Caco-2 (cell line): ENCODE results near the gene RAD51B. TPM values are rescaled to one million over a fixed set of nuclear protein-coding genes. Genes with fewer than 3 reads are reported as not detected.
A peak's percentile ranks its signal among the peaks of the same experiment; 100 is the strongest.

ENCODE experiments used
- BruUV-seq: library from RNA; stranded (reverse); fragments of 400-500 nt; replicated peaks from 2 replicates; lab custom pipeline; 2021; lab: Mats Ljungman, UMichigan
- CTCF ChIA-PET: fragments of 300-600 bp; sonication (Branson Sonifier 250); formaldehyde crosslinking; loops from one replicate; lab custom pipeline; 2022; ENCODE audit warnings: antibody characterized with exemption; lab: Charles Lee
- POLR2A ChIA-PET: fragments of 300-600 bp; sonication (Branson Sonifier 250); formaldehyde crosslinking; loops from one replicate; lab custom pipeline; 2022; ENCODE audit warnings: antibody characterized with exemption; lab: Charles Lee
- DNase-seq, 2 experiments: peaks; one replicate each; pipeline versions ENCODE4 v3.0.0 to v3.0.0-alpha.2; 2020 to 2022
- H3K27me3 ChIP-seq: replicated peaks from 2 replicates; pipeline ENCODE4 v1.6.0; 2011; ENCODE audit warnings: low read length; ENCODE audit not compliant: control insufficient read depth, insufficient read depth
- H3K36me3 ChIP-seq: 2 replicates; pipeline ENCODE4 v1.5.1; 2011; ENCODE audit warnings: low read length; ENCODE audit not compliant: control insufficient read depth, insufficient read depth
- H3K4me1 ChIP-seq: fragments of 250-450 bp; sonication (Bioruptor Pico); 2 replicates; pipeline ENCODE4 v1.5.1; 2020; ENCODE audit warnings: mild to moderate bottlenecking
- H3K4me3 ChIP-seq: 2 replicates; pipeline ENCODE4 v1.5.1; 2011; ENCODE audit warnings: low read depth, mild to moderate bottlenecking, control low read depth, low read length
- H3K9me3 ChIP-seq: fragments of 250-450 bp; sonication (Bioruptor Pico); 2 replicates; pipeline ENCODE4 v1.5.1; 2020; ENCODE audit warnings: mild to moderate bottlenecking, moderate library complexity
- H3K27ac Mint-ChIP-seq: one replicate; pipeline ENCODE4 v1.8.0; 2022; ENCODE audit warnings: mixed read lengths; ENCODE audit not compliant: unreplicated experiment
- H3K27me3 Mint-ChIP-seq: one replicate; pipeline ENCODE4 v1.8.0; 2022; ENCODE audit warnings: mixed read lengths; ENCODE audit not compliant: insufficient read depth, unreplicated experiment
- H3K36me3 Mint-ChIP-seq: one replicate; pipeline ENCODE4 v1.8.0; 2022; ENCODE audit warnings: mild to moderate bottlenecking, mixed read lengths; ENCODE audit not compliant: insufficient read depth, unreplicated experiment
- H3K4me1 Mint-ChIP-seq: one replicate; pipeline ENCODE4 v1.8.0; 2022; ENCODE audit warnings: low read depth, mixed read lengths; ENCODE audit not compliant: unreplicated experiment
- H3K4me3 Mint-ChIP-seq: one replicate; pipeline ENCODE4 v1.8.0; 2022; ENCODE audit warnings: mild to moderate bottlenecking, moderate library complexity, mixed read lengths; ENCODE audit not compliant: unreplicated experiment
- H3K9me3 Mint-ChIP-seq: one replicate; pipeline ENCODE4 v1.8.0; 2022; ENCODE audit warnings: mixed read lengths; ENCODE audit not compliant: unreplicated experiment
- intact Hi-C: fragments of 100-400 bp; cut with micrococcal nuclease; formaldehyde crosslinking; loops from one replicate; pipeline ENCODE4 v1.10.0; 2022; ENCODE audit not compliant: unreplicated experiment
- total RNA-seq: library from RNA; stranded (reverse); gene quantifications from 2 replicates; pipeline ENCODE4 v1.2.3, GENCODE V29; 2022
- TF ChIP-seq, protein P1 (sequence below), 2 experiments: fragments of 200-600 bp in 1 of 2; IDR thresholded peaks; 1 replicate in 1 of 2; 2 replicates in 1 of 2; pipeline versions ENCODE4 v1.5.1 to v1.8.0; 2011 to 2022; ENCODE audit warnings: antibody characterized with exemption in 1 of 2, control low read depth in 1 of 2, inconsistent platforms in 1 of 2, low read depth in 1 of 2, low read length in 1 of 2, mild to moderate bottlenecking in 1 of 2, moderate library complexity in 1 of 2; ENCODE audit not compliant: insufficient read depth in 1 of 2, severe bottlenecking in 1 of 2, unreplicated experiment in 1 of 2

The RAD51B gene
- total RNA-seq, 1 experiment from 2014 or later, result 16.7 TPM

DNA sequence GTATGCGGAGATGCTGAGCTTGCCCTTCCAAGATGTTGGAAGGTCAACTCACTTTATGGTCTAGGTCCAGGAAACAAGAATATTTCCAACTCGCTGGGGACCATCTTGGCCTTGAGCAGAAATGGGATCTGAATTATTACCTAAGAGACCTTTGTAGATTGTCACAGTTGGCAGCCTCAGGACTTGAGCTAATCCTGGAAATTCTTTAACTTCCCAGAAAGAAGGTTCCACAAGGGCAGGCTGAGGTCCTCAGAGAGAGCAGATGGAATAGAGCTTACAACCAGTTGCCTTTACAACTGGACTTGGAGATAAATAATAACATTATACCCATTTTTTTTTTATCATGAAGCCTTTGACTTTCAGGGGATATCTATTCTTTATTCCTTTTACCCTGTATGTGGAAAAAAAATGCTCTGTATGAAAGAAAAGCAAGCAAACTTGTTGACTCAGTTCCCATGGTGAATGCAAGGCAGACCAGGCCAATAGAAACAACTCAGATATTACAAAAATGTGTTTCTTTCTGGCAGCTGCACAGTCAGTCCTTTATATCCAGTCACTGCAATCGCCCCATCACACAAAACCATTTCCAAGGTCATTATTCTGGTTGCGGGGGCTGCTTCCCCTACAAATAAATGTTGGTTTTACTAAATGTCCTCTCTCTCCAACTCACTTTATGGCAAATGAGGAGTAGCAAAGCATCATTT is 571.9 kb downstream of the RAD51B start:
- intact Hi-C loops, result no loop called here
- H3K36me3 ChIP-seq, result no peaks in the 10 kb centered on the region
- Mint-ChIP-seq H3K9me3 (peaks cover 9% of the 10 kb centered on the region), H3K27me3 (no peaks in the 10 kb centered on the region), H3K27ac (no peak overlapping the region), H3K4me1 (peaks cover 18% of the 10 kb centered on the region), H3K4me3 (no peak overlapping the region), H3K36me3 (no peaks in the 10 kb centered on the region)
- H3K4me1 ChIP-seq, result no peaks in the 10 kb centered on the region
- no TSS peak for BruUV-seq
- CTCF ChIA-PET, result no interaction called here
- TF ChIP-seq, protein P1, sequence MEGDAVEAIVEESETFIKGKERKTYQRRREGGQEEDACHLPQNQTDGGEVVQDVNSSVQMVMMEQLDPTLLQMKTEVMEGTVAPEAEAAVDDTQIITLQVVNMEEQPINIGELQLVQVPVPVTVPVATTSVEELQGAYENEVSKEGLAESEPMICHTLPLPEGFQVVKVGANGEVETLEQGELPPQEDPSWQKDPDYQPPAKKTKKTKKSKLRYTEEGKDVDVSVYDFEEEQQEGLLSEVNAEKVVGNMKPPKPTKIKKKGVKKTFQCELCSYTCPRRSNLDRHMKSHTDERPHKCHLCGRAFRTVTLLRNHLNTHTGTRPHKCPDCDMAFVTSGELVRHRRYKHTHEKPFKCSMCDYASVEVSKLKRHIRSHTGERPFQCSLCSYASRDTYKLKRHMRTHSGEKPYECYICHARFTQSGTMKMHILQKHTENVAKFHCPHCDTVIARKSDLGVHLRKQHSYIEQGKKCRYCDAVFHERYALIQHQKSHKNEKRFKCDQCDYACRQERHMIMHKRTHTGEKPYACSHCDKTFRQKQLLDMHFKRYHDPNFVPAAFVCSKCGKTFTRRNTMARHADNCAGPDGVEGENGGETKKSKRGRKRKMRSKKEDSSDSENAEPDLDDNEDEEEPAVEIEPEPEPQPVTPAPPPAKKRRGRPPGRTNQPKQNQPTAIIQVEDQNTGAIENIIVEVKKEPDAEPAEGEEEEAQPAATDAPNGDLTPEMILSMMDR (IDR thresholded peaks at IDR 0.05; ENCODE audit: insufficient read depth in 1 of 2, low read depth in 1 of 2, low read length in 1 of 2, severe bottlenecking in 1 of 2, unreplicated experiment in 1 of 2), result no peak
- POLR2A ChIA-PET, result no interaction called here
- no peaks in the 10 kb centered on the region for H3K27me3 ChIP-seq
- H3K4me3 ChIP-seq, result no peak overlapping the region
- H3K9me3 ChIP-seq, result no peaks in the 10 kb centered on the region
- no peak for DNase-seq

DNA sequence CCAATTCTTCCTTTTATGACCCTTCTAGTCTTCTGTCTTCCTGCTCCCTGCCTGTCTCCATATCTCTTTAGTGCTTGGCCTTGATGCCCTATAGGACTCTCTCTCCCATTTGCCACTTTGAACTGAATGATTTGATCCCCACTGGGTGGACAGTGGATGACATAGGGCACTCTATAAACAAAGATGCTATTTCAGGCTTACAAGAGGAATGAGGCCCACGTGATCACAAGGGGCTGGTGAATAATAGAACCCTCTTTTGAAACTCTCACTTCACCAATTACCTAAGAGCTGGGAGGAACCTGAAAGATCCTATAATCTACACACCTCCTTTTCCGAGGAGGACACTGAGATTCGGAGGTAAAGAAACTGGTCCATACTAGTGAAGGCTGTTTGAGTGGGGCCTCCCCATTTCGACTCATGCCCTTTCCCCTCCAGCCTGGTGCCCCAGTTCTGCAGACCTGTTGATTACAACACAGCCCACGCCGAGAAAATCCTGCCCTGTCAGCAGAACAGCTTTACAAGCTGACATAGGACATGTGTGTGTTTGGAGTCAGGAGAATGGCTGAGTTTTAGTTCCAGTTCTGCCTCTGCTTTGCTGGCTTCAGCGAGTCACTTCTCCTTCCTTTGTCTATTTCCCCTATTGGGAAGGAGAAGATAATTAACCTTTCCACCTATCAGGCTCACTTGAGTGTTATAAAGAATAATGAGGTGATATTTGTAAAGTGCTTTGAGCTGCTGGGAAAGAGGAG is 573.0 kb downstream of the RAD51B start:
- Mint-ChIP-seq H3K4me1 (peaks cover 18% of the 10 kb centered on the region), H3K9me3 (peaks cover 9% of the 10 kb centered on the region), H3K36me3 (no peaks in the 10 kb centered on the region), H3K27me3 (no peaks in the 10 kb centered on the region), H3K4me3 (no peak overlapping the region), H3K27ac (peak overlapping the region; percentile 46)
- peaks cover 6% of the 10 kb centered on the region for H3K4me1 ChIP-seq
- no TSS peak for BruUV-seq
- TF ChIP-seq, protein P1 (IDR thresholded peaks at IDR 0.05; ENCODE audit: insufficient read depth in 1 of 2, low read depth in 1 of 2, low read length in 1 of 2, severe bottlenecking in 1 of 2, unreplicated experiment in 1 of 2), result no peak
- CTCF ChIA-PET, result interaction anchor here (0.5 to 0.6 kb wide), 2 partner anchors 75 to 237 kb away, joined by 3 to 4 read pairs; no protein-coding TSS in a partner anchor
- H3K27me3 ChIP-seq, result no peaks in the 10 kb centered on the region
- no peaks in the 10 kb centered on the region for H3K9me3 ChIP-seq
- H3K36me3 ChIP-seq, result no peaks in the 10 kb centered on the region
- intact Hi-C loops, result no loop called here
- H3K4me3 ChIP-seq, result no peak overlapping the region
- DNase-seq, result no peak
- POLR2A ChIA-PET, result no interaction called here

DNA sequence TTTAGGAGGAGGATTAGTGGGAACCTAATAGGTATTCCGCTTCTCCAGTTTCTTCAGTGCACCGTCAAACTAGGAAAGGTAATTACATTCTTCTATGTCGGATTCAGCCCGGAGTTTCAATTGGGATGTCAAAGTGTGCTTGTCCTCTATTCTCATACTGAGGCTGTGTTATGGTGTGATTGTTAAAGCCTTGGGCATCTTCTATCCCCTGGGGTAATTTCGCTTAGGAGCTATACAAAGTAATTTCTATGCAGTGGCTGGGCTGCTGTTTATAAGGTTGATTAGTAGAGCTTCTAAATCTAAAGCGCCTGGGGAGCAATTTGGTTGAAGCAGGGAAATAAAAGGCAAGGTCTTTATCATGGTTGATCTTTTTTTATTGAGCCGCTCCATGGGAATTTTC is 573.7 kb downstream of the RAD51B start:
- Mint-ChIP-seq H3K9me3 (peaks cover 9% of the 10 kb centered on the region), H3K27me3 (no peaks in the 10 kb centered on the region), H3K36me3 (no peaks in the 10 kb centered on the region), H3K4me3 (no peak overlapping the region), H3K4me1 (peaks cover 24% of the 10 kb centered on the region), H3K27ac (peak overlapping the region; percentile 46)
- TF ChIP-seq, protein P1 (IDR thresholded peaks at IDR 0.05; ENCODE audit: insufficient read depth in 1 of 2, low read depth in 1 of 2, low read length in 1 of 2, severe bottlenecking in 1 of 2, unreplicated experiment in 1 of 2), result no peak
- POLR2A ChIA-PET, result no interaction called here
- no peak overlapping the region for H3K4me3 ChIP-seq
- BruUV-seq, result no TSS peak
- H3K4me1 ChIP-seq, result peaks cover 13% of the 10 kb centered on the region
- no peak for DNase-seq
- CTCF ChIA-PET, result interaction anchor here (0.5 to 0.6 kb wide), 2 partner anchors 74 to 236 kb away, joined by 3 to 4 read pairs; no protein-coding TSS in a partner anchor
- H3K36me3 ChIP-seq, result no peaks in the 10 kb centered on the region; the same call in 1 of the 2 replicates
- no peaks in the 10 kb centered on the region for H3K9me3 ChIP-seq
- intact Hi-C loops, result no loop called here
- H3K27me3 ChIP-seq, result no peaks in the 10 kb centered on the region
